ENCODE measurements around the gene COPS3.

Gene COPS3

GRCh38 chr17:17213775-17214174 lies 67.3 kb downstream of the COPS3 start:
- no peak overlapping the region for H3K4me3 ChIP-seq (ENCODE audit: low read depth, low read length)
- DNase-seq (ENCODE audit: low read depth), result no peak
- no peak for TF ChIP-seq CTCF (IDR thresholded peaks at IDR 0.05; ENCODE audit: low read depth, low read length, missing control alignments)
- in situ Hi-C loops (cut with HindIII; ENCODE audit: low sequenced_read_pairs), result no loop called here

GRCh38 chr17:17207998-17208397 lies 73.0 kb downstream of the COPS3 start:
- H3K4me3 ChIP-seq (ENCODE audit: low read depth, low read length), result no peak overlapping the region
- no peak for TF ChIP-seq CTCF (IDR thresholded peaks at IDR 0.05; ENCODE audit: low read depth, low read length, missing control alignments)
- in situ Hi-C loops (cut with HindIII; ENCODE audit: low sequenced_read_pairs), result no loop called here
- no peak for DNase-seq (ENCODE audit: low read depth)

- DNase-seq (ENCODE audit: low read depth), result no peak
- in situ Hi-C loops (cut with HindIII; ENCODE audit: low sequenced_read_pairs), result no loop called here
- no peak overlapping the region for H3K4me3 ChIP-seq (ENCODE audit: low read depth, low read length)
- TF ChIP-seq CTCF (IDR thresholded peaks at IDR 0.05; ENCODE audit: low read depth, low read length, missing control alignments), result no peak
Observed at GRCh38 chr17:17206913-17207335, 74.1 kb downstream of the COPS3 start.

- no peak for TF ChIP-seq CTCF (IDR thresholded peaks at IDR 0.05; ENCODE audit: low read depth, low read length, missing control alignments)
- peak within 1 kb of the TSS; percentile 35 for H3K4me3 ChIP-seq (ENCODE audit: low read depth, low read length)
- no peak for DNase-seq (ENCODE audit: low read depth)
- in situ Hi-C loops (cut with HindIII; ENCODE audit: low sequenced_read_pairs), result no loop called here
Observed at GRCh38 chr17:17206124-17206912, 74.7 kb downstream of the COPS3 start, which contains the start of gene PLD6. Gene PLD6 (minus strand): TSS chr17:17206333. CDS start chr17:17206286, 47 bp downstream.

GRCh38 chr17:17205368-17206123 lies 75.5 kb downstream of the COPS3 start:
- peak overlapping the region; percentile 35 for H3K4me3 ChIP-seq (ENCODE audit: low read depth, low read length)
- DNase-seq (ENCODE audit: low read depth), result no peak
- in situ Hi-C loops (cut with HindIII; ENCODE audit: low sequenced_read_pairs), result no loop called here
- TF ChIP-seq CTCF (IDR thresholded peaks at IDR 0.05; ENCODE audit: low read depth, low read length, missing control alignments), result no peak

- H3K4me3 ChIP-seq (ENCODE audit: low read depth, low read length), result peak overlapping the region; percentile 35
- TF ChIP-seq CTCF (IDR thresholded peaks at IDR 0.05; ENCODE audit: low read depth, low read length, missing control alignments), result no peak
- no peak for DNase-seq (ENCODE audit: low read depth)
- in situ Hi-C loops (cut with HindIII; ENCODE audit: low sequenced_read_pairs), result no loop called here
Observed at GRCh38 chr17:17204635-17205231, 76.3 kb downstream of the COPS3 start.
